Frontal cortex (tissue), 4 donors: Measurements from ENCODE around the gene LHPP. TPM values are rescaled to one million over a fixed set of nuclear protein-coding genes. Genes with fewer than 3 reads are reported as not detected.

Experiments used
- DNase-seq, 2 donors: peaks; one replicate each; pipeline ENCODE4 v3.0.0; 2012; ENCODE audit warnings: low spot score in 2 of 2
- FAIRE-seq: peaks from 2 replicates; lab custom pipeline; 2012; peaks lifted over from hg19 to GRCh38; lab: Jason Lieb, UNC
- total RNA-seq: library from RNA; depleted of rRNA; stranded (reverse); fragments of >200 nt; gene quantifications from one replicate; pipeline ENCODE4 v1.2.3, GENCODE V29; 2014
- donor health status: control.
- donor health status: control.
- donor health status: control.

LHPP gene
- total RNA-seq, 1 donor from 2014 or later: 16.3 TPM

DNA sequence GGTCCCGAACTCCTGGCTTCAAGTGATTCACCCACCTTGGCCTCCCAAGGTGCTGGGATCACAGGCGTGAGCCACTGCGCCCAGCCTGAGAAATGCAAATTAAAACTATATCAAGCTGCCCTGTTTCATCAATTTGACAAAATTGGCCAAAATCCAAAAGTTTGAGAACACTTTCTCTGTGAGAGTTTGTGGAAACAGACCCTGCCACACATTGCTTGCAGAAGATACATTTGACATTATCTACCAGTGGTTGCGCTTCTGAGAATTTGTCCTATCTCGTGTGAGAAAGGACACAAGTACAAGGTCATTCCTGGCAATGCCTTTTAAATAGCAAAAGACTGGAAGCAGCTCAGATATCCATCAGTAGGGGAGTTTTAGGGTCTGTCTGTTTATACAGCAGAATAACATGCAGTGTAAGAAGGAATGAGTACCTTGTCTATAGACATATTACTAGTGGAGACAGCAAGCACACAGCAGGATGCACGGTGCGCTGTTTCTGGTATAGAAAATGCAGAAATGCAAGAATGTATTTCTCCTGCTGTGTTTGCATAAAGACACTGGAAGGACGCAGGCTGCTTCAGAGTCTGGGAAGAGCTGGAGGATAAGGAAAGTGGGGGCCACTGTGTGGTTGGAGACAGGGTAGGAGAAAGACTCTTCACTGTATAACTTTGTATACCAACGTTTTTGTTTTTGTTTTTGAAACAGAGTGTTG lies 4.3 kb downstream of the LHPP start:
- no peak for FAIRE-seq
- DNase-seq: no peak

DNA sequence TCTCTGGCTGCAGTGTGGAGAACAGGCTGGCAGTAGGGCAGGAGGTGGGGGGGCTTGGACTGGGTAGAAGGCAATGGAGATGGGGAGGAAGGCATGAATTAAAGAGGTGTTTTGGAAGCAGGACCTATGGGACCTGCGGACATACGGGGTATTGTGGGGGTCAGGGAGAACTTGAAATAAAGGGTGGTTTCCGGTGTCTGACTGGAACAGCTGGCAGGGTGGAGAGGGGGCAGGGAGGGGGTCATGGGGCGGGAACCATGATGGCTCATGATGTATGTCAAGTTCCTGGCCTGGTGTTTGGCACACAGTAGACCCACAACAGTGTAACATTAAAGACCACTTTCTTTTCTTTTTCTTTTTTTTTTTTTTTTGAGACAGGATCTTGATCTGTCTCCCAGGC lies 5.5 kb downstream of the LHPP start:
- FAIRE-seq (no peak), DNase-seq (no peak)

GRCh38 chr10:124468624-124469023 lies 7.0 kb downstream of the LHPP start:
- no peak for DNase-seq

GRCh38 chr10:124469956-124470484 lies 8.4 kb downstream of the LHPP start:
- DNase-seq (no peak), FAIRE-seq (no peak)

More at GRCh38 chr10:124468624-124469023, 7.0 kb downstream of the LHPP start:
- no peak for FAIRE-seq

DNA sequence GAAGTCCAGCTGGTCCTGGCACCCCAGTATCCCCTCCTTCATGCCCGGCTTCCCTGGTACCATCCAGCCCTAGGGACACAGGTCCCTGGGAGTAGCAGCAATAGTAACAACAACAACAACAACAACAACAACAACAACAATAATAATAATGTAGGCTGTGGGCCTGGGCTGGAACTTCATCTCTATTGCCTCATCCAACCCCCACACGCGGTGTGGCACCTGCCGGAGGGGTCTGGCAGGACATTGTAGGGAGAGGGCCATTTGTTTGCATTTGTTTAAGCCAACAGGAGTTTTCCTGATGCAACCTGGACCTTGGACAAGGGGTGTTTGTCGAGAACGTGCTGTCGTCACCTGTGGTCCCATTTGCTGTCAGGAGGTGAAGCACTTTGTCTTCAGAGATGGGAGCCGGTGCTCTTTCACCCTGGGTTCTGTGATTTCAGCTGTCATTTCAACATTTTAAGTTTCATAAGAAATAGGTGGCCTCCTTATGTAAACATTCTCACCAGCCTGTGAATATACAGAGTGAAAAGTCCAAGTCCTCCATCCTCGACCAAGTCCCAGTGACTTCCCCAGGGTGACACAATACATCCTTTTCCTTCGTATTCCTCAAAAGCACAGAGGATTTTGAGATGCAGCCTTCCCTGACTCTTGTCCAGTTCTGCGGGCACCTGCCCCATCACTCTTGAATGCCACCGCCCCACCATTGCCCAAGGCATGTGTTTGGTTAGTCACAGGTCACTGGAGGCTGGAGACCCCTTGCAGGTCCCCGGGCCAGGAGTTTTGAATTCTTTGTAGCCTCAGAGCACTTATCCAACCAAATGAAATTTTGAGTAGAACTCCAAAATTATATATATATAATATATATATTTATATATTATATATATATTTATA lies 9.2 kb downstream of the LHPP start:
- FAIRE-seq (no peak), DNase-seq (no peak)

DNA sequence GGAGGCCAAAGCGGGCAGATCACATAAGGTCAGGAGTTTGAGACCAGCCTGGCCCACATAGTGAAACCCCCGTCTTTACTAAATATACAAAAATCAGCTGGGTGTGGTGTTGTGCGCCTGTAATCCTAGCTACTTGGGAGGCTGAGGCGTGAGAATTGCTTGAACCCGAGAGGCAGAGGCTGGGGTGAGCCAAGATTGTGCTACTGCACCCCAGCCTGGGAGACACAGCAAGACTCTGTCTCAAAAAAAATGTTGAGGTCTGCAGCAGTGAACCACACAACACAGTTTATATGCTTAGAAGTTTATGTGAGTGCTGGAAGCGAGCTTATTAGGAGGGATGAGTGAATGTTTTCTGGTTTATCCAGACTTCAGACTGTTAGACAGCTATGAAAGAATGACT lies 10.4 kb downstream of the LHPP start:
- FAIRE-seq (no peak), DNase-seq (no peak)

GRCh38 chr10:124473070-124473469 lies 11.4 kb downstream of the LHPP start:
- no peak for FAIRE-seq
- DNase-seq: no peak

DNA sequence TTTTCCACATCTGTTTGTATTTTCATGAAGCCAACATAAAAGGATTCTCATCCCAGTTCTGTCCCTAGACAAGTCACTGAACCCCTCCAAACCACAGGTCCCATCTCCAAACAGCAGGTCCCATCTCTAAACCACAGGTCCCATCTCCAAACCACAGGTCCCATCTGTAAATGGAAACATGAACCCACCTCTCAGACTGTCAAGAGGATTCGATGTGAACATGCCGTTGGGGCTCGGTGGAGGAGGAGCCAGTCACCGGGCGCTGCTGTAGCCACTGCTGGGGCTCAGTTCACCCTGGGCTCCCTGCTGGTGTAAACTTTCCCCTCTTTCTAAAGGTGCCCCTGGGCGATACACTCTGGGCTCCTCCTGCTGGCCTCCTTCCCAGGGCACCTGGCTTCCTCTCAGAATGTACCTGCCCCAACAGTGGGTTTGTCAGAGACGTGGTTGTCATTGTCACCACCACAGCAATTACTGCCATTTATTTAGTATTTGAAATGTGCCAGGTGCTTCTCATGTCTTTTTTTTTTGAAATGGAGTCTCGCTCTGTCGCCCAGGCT lies 13.0 kb downstream of the LHPP start:
- FAIRE-seq (no peak), DNase-seq (no peak)

- FAIRE-seq (no peak), DNase-seq (no peak)
These were observed 14.6 kb downstream of the LHPP start for GRCh38 chr10:124476043-124476725.

DNA sequence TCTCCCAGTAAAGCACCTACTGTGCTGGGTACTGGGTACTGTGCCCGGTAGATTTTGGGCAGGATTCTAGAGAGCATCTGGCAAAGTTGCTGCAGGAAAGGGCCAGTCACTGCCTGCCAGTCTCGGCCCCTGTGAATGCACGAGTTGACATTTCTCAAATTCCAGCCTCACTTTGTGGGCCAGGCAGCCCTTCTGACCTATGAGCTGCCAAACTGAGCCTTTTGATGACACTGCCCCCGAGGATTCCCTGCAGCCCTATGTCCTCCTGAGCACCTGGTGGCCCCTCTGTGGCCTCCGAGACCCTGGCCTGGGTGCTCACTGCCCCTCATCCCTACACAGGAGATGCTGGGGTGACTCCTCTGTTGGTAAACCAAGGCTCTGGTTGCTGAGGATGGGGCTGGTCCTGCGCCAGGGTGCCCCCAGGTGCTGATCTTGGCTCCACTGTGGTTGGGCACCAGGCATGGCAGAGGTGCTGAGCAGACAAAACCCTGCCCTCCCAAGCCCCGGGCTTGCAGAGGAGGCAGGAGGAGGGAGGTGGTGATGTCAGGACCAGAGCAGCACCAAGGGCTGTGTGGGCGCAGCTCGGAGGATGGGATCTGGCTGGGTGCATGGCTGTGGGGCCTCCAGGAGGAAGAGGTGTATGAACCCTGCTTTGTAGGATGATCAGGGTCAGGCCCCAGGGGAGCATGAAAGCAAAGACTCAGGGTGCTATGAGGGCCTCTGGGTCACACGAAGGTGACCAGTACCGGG lies 16.2 kb downstream of the LHPP start:
- no peak for DNase-seq
- no peak for FAIRE-seq

- FAIRE-seq (no peak), DNase-seq (no peak)
These were observed 16.9 kb downstream of the LHPP start for GRCh38 chr10:124478515-124478914.

GRCh38 chr10:124480860-124481259 lies 19.2 kb downstream of the LHPP start:
- DNase-seq (no peak), FAIRE-seq (no peak)

GRCh38 chr10:124481717-124482116 lies 20.1 kb downstream of the LHPP start:
- DNase-seq (no peak), FAIRE-seq (no peak)

DNA sequence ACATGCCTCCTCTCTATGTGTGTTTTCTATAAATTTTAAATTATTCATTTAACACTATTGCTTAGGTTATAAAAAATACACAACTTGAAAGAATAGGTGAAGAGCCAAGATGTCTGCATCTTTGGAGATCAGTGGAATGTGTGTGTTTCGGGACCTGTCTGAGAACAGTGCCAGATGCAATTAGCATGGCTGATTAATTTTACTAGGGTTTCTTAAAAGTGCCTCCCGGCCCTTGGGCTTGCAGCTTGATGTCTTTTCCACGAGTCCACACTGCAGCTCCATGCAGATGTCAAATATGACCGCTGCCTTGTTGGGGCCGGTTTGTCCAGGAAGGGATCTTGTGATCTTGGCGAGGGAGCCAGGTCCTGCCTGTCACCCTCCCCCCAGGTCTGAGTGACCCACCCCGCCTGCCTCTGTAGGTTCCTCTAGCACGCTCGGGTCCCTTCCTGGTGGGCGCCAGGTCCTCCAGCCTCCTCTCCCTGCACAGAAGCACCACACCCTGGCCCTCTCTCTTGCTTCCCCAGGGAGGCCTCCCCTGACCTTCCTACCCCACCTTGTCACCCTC lies 20.7 kb downstream of the LHPP start:
- no peak for DNase-seq
- no peak for FAIRE-seq

- FAIRE-seq (no peak), DNase-seq (no peak)
These were observed 21.3 kb downstream of the LHPP start for GRCh38 chr10:124482876-124483275.

GRCh38 chr10:124484031-124484430 lies 22.4 kb downstream of the LHPP start:
- DNase-seq: no peak
- FAIRE-seq: no peak

GRCh38 chr10:124484661-124485060 lies 23.0 kb downstream of the LHPP start:
- DNase-seq (no peak), FAIRE-seq (no peak)

DNA sequence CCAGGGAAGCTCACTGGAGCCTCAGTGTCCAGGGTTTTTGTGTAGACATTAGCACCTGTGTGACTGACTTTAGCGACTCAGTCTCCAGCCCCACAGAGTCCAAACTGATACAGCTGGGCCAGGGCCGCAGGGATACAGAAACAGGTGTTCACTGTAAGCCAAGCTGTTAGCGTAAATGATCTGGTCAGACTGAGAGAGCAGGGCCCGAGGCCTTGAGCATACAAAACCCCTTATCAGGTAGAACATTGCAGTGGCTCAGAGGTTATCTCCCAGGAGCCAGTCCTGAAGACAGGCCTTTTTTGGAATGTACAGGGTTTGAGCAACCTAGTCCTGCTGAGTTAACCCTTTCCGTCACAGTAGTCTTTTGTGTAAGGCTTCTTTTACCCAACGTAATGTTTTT lies 25.0 kb downstream of the LHPP start:
- DNase-seq (no peak), FAIRE-seq (no peak)

- FAIRE-seq: no peak
These were observed 29.5 kb downstream of the LHPP start for GRCh38 chr10:124491105-124491504.

More at GRCh38 chr10:124491105-124491504, 29.5 kb downstream of the LHPP start:
- DNase-seq: no peak
